WERI-Rb-1 (cell line): ENCODE measurements around the gene SPRR1A.
A peak's percentile ranks its signal among the peaks of the same experiment; 100 is the strongest.

ENCODE experiments used
- DNase-seq: peaks from one replicate; pipeline ENCODE4 v3.0.0-alpha.2; 2020
- H3K27ac ChIP-seq: fragments of 250-450 bp; sonication (Bioruptor Pico); 2 replicates; pipeline ENCODE4 v1.5.1; 2020; ENCODE audit warnings: mild to moderate bottlenecking, moderate library complexity
- H3K27me3 ChIP-seq: fragments of 250-450 bp; sonication (Bioruptor Pico); 2 replicates; pipeline ENCODE4 v1.5.1; 2021; ENCODE audit warnings: mild to moderate bottlenecking, low read depth, moderate library complexity; ENCODE audit not compliant: insufficient read depth, severe bottlenecking
- H3K36me3 ChIP-seq: fragments of 250-450 bp; sonication (Bioruptor Pico); 2 replicates; pipeline ENCODE4 v1.5.1; 2020; ENCODE audit warnings: mild to moderate bottlenecking, moderate library complexity
- H3K4me3 ChIP-seq: 2 replicates; pipeline ENCODE4 v1.5.1; 2011; ENCODE audit warnings: low read depth, mild to moderate bottlenecking, control low read depth, low read length
- H3K9me3 ChIP-seq: fragments of 250-450 bp; sonication (Bioruptor Pico); 2 replicates; pipeline ENCODE4 v1.5.1; 2021; ENCODE audit warnings: mild to moderate bottlenecking, moderate library complexity; ENCODE audit not compliant: severe bottlenecking
- TF ChIP-seq, protein P1 (sequence below): IDR thresholded peaks from 2 replicates; pipeline ENCODE4 v1.5.1; 2011; ENCODE audit warnings: low read depth, mild to moderate bottlenecking, control low read depth, inconsistent platforms, low read length

Gene SPRR1A

DNA sequence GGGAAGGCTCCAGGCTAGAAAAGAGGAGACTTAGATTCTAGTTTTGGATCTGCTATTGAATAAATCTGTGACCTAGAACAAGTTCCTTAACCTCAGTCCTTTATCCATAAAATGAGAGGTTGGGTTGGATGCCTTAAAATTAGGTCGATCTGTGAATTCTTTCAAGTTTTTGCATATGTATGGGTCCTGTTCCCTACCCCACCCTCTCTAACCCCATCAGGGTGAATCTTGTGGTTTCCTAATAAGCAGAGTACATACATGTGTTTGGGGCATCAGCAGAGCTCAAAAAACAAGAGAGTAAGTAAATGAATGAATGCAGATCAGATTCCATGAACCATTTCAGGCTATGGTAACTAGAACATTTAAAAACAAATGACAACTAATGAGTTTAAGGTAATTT, 7.2 kb upstream of the SPRR1A start:
- Histone ChIP-seq H3K27me3 (no peaks in the 10 kb centered on the region), H3K9me3 (no peaks in the 10 kb centered on the region), H3K4me3 (no peak overlapping the region), H3K27ac (no peak overlapping the region), H3K36me3 (no peaks in the 10 kb centered on the region)
- TF ChIP-seq, protein P1, sequence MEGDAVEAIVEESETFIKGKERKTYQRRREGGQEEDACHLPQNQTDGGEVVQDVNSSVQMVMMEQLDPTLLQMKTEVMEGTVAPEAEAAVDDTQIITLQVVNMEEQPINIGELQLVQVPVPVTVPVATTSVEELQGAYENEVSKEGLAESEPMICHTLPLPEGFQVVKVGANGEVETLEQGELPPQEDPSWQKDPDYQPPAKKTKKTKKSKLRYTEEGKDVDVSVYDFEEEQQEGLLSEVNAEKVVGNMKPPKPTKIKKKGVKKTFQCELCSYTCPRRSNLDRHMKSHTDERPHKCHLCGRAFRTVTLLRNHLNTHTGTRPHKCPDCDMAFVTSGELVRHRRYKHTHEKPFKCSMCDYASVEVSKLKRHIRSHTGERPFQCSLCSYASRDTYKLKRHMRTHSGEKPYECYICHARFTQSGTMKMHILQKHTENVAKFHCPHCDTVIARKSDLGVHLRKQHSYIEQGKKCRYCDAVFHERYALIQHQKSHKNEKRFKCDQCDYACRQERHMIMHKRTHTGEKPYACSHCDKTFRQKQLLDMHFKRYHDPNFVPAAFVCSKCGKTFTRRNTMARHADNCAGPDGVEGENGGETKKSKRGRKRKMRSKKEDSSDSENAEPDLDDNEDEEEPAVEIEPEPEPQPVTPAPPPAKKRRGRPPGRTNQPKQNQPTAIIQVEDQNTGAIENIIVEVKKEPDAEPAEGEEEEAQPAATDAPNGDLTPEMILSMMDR = no peak
- no peak for DNase-seq

DNA sequence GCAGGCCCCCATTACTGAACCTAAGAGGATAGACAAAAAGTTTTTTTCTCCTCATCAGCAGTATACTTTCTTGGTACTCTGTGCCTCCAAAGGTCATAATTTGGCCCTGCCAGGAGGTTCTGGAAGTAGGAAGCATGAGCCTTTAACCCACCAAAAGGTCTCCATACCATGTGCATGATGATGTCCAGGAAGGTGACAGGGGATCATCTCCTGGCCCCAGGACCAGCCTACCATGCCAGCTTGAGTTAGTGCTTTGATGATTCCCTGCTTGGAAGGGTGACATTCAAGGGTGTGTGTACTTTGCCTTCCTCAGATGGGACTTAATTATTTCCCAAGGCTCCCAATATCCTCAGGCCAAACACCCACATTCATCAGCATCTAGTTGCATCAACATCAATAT, 6.3 kb upstream of the SPRR1A start:
- Histone ChIP-seq H3K4me3 (no peak overlapping the region), H3K27me3 (no peaks in the 10 kb centered on the region), H3K27ac (no peak overlapping the region), H3K36me3 (no peaks in the 10 kb centered on the region), H3K9me3 (no peaks in the 10 kb centered on the region)
- no peak for DNase-seq
- TF ChIP-seq, protein P1 = no peak

DNA sequence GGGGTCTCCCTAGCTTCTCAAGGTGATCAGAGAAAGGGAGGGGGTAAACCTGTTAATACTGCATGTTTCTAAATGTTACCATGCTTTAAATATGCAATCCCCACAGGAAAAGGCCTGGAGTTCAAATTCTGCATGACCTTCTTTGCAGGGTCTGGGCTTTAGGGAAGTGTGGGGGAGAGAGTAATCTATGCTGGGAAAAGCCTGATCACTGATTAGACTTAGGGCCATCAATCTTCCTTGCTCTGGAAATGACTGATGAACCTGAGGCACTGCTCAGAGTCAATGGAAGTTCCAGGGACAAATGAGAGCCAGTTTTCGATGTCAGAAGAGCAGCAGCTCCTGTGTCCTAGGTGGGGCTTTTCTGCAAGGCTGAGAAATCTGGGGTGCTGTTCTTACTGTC, 3.2 kb upstream of the SPRR1A start:
- TF ChIP-seq, protein P1 = no peak
- Histone ChIP-seq H3K4me3 (no peak overlapping the region), H3K9me3 (no peaks in the 10 kb centered on the region), H3K27me3 (no peaks in the 10 kb centered on the region), H3K27ac (no peak overlapping the region; the same call in 1 of the 2 replicates), H3K36me3 (no peaks in the 10 kb centered on the region)
- DNase-seq = peak; percentile 73

DNA sequence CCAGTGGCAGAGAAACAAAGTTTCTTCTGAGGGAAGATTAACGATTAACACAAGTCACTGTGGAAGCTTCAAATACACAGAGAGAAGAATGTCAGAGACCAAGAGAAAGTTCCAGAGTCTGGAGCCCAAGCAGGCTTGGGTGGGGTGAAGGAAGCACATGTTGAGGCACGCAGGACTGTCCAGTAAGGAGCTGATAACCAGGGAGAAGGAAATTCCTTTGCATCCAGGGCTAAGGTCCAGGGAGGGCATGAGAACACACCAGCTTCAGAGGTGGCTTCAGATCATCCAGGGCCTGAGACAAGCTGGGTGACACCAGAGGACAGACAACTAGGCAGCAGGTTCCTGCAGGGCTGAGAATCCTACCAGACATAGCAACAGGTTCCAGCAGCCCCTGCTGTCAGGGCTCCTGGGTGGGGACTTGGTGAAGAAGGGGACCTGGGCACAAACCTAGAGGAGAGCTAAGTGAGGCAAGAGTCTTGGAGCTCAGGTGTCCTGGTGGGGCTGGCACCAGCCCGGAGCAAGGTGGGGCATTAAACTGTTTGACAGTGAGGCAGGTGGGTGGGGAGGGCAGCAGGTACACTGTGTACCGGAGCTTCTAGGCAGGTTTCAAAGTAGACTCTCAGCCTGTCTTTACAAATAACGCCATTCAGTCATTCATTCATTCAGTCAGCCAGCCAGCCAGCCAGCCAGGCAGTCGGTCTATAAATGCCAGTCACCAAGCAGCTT, 2.6 kb upstream of the SPRR1A start:
- Histone ChIP-seq H3K27ac (no peak overlapping the region; the same call in 1 of the 2 replicates), H3K36me3 (no peaks in the 10 kb centered on the region), H3K4me3 (no peak overlapping the region), H3K27me3 (no peaks in the 10 kb centered on the region), H3K9me3 (no peaks in the 10 kb centered on the region)
- TF ChIP-seq, protein P1 = no peak
- peak; percentile 22 for DNase-seq

DNA sequence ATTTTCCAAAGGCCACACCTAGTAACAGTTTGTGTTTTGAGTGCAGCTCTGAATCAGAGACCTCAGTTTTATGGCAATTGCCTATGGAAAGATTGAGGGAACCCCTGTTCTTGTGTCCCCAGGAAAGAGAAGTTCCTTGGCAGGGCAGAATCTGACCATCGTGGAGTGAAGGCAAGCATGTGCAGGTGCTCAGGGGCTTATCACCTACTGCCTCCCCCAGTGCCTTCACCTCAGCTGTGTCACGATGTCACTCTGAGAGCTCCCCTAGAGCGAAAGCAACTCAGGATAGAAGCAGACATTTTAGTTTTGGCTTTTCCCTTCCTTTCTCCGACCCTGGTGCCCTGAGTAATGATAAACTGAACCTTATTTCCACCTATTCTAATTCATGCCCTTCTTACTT, 1.8 kb upstream of the SPRR1A start:
- TF ChIP-seq, protein P1 = no peak
- Histone ChIP-seq H3K27ac (peak overlapping the region; percentile 51), H3K27me3 (no peaks in the 10 kb centered on the region), H3K4me3 (peak overlapping the region; percentile 20), H3K9me3 (no peaks in the 10 kb centered on the region), H3K36me3 (no peaks in the 10 kb centered on the region)
- DNase-seq = peak; percentile 82

DNA sequence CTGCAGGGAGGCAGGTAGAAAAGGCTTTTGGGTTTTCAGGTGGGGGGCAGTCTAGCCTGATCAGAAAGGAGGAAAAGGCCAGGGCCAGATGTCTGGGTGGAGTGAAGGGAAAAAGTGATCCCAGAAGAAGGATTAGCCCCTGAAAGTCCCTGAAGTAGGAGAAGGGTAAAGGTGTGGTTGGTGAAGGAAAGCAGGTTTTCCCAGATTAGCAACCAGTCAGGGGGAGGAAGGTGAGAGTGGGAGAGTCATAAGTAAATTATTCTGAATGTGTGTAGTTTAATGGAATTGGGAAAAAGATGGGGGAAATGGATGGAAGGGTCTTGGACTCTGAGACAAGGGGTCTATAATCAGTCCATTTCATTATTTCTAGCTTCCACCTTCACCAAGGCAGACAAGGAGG, 647 bp upstream of the SPRR1A start:
- Histone ChIP-seq H3K4me3 (peak overlapping the region; percentile 15), H3K36me3 (no peaks in the 10 kb centered on the region), H3K27ac (peak overlapping the region; percentile 51), H3K27me3 (no peaks in the 10 kb centered on the region), H3K9me3 (peaks cover 5% of the 10 kb centered on the region)
- peak; percentile 75 for DNase-seq
- TF ChIP-seq, protein P1 = no peak
